ENCODE measurements around the gene FAM124A. TPM values are rescaled to one million over a fixed set of nuclear protein-coding genes. Genes with fewer than 3 reads are reported as not detected.

FAM124A gene
- total and polyA plus RNA-seq, 10 of the 15 experiments (the other 5 are each of a cell fraction or from before 2014, with no cell fraction given): not detected

- TF ChIP-seq E4F1 (IDR thresholded peaks at IDR 0.05; ENCODE audit: borderline replicate concordance, partially characterized antibody): no peak
- TF ChIP-seq MTA2 (IDR thresholded peaks at IDR 0.05; ENCODE audit: low read depth): peak; percentile 38; the same call in 1 of the 2 replicates
- TF ChIP-seq ZNF274 (IDR thresholded peaks at IDR 0.05; ENCODE audit: insufficient read depth, insufficient read length): no peak
- TF ChIP-seq RBBP5 (conservative IDR thresholded peaks at IDR 0.05): no peak
- TF ChIP-seq HCFC1 (IDR thresholded peaks at IDR 0.05; ENCODE audit: low read length): no peak
- no peak for TF ChIP-seq RB1 (IDR thresholded peaks at IDR 0.05; ENCODE audit: borderline replicate concordance)
- peak in 1 of 2 experiments; percentile 20; a peak in 1 of 4 replicates for TF ChIP-seq IKZF2 (IDR thresholded peaks at IDR 0.05)
- TF ChIP-seq POU2F2 (IDR thresholded peaks at IDR 0.05; ENCODE audit: borderline replicate concordance, low read depth, low read length): no peak
- TF ChIP-seq NR2F1 (conservative IDR thresholded peaks at IDR 0.05): 0 out of 2 replicates have a peak, but pooled peaks have one; percentile 13
- no peak for TF ChIP-seq IRF5 (IDR thresholded peaks at IDR 0.05; ENCODE audit: borderline replicate concordance)
- no peak for TF ChIP-seq CBFB (IDR thresholded peaks at IDR 0.05; ENCODE audit: low read depth)
- no peak for TF ChIP-seq YY1 (IDR thresholded peaks at IDR 0.05; ENCODE audit: low read depth, low read length)
- 0 out of 2 replicates have a peak, but pooled peaks have one; percentile 31 for TF ChIP-seq ATF7 (IDR thresholded peaks at IDR 0.05; ENCODE audit: low read depth)
- no peak for TF ChIP-seq IRF4 (IDR thresholded peaks at IDR 0.05; ENCODE audit: low read depth, low read length)
- TF ChIP-seq POLR2AphosphoS5 (IDR thresholded peaks at IDR 0.05; ENCODE audit: low read length): no peak
- TF ChIP-seq RUNX3 (IDR thresholded peaks at IDR 0.05; ENCODE audit: low read length): peak; percentile 49; the same call in 1 of the 2 replicates
- TF ChIP-seq, protein P1, sequence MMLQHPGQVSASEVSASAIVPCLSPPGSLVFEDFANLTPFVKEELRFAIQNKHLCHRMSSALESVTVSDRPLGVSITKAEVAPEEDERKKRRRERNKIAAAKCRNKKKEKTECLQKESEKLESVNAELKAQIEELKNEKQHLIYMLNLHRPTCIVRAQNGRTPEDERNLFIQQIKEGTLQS (IDR thresholded peaks at IDR 0.05; ENCODE audit: borderline replicate concordance, extremely low read depth, low read depth, low read length): no peak
- TF ChIP-seq, protein P2, sequence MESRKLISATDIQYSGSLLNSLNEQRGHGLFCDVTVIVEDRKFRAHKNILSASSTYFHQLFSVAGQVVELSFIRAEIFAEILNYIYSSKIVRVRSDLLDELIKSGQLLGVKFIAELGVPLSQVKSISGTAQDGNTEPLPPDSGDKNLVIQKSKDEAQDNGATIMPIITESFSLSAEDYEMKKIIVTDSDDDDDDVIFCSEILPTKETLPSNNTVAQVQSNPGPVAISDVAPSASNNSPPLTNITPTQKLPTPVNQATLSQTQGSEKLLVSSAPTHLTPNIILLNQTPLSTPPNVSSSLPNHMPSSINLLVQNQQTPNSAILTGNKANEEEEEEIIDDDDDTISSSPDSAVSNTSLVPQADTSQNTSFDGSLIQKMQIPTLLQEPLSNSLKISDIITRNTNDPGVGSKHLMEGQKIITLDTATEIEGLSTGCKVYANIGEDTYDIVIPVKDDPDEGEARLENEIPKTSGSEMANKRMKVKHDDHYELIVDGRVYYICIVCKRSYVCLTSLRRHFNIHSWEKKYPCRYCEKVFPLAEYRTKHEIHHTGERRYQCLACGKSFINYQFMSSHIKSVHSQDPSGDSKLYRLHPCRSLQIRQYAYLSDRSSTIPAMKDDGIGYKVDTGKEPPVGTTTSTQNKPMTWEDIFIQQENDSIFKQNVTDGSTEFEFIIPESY (IDR thresholded peaks at IDR 0.05): no peak
- TF ChIP-seq TBL1XR1 (IDR thresholded peaks at IDR 0.05; ENCODE audit: low read depth, low read length): no peak
- TF ChIP-seq ASH2L (IDR thresholded peaks at IDR 0.05; ENCODE audit: borderline replicate concordance, low read depth): no peak
- no peak for TF ChIP-seq ZBTB4 (CRISPR knock-in tag; IDR thresholded peaks at IDR 0.05)
- TF ChIP-seq MTA3 (IDR thresholded peaks at IDR 0.05; ENCODE audit: borderline replicate concordance, low read length): no peak
- TF ChIP-seq, protein P3, sequence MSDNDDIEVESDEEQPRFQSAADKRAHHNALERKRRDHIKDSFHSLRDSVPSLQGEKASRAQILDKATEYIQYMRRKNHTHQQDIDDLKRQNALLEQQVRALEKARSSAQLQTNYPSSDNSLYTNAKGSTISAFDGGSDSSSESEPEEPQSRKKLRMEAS (IDR thresholded peaks at IDR 0.05; ENCODE audit: low read depth, low read length): no peak
Measured at GRCh38 chr13:51252954-51253532, 30.8 kb downstream of the FAM124A start (continued).

Data from GM12878 (cell line).